Activated CD8-positive, alpha-beta memory T cell treated with anti-CD3 and anti-CD28 coated beads, Interleukin-2, amount 50 U/mL, for 24 hours (primary cell): Measurements from ENCODE around the gene PLCB3.

Source experiments
- DNase-seq: peaks from one replicate; pipeline ENCODE4 v3.0.0-alpha.2; 2020; ENCODE audit errors: extremely low read depth

The PLCB3 gene

GRCh38 chr11:64285885-64286800, 34.8 kb downstream of the PLCB3 start:
- no peak for DNase-seq

GRCh38 chr11:64286801-64287159, 35.5 kb downstream of the PLCB3 start:
- no peak for DNase-seq

GRCh38 chr11:64287676-64288352, 36.5 kb downstream of the PLCB3 start:
- DNase-seq, result no peak

- DNase-seq, result no peak
Measured at GRCh38 chr11:64288353-64288750, 37.0 kb downstream of the PLCB3 start.

- DNase-seq, result no peak
Measured at GRCh38 chr11:64289002-64289564, 37.8 kb downstream of the PLCB3 start.

- DNase-seq, result no peak
Measured at GRCh38 chr11:64290352-64291261, 39.3 kb downstream of the PLCB3 start.

GRCh38 chr11:64291262-64291751, 40.0 kb downstream of the PLCB3 start, which contains the start of gene KCNK4:
KCNK4 (plus strand) TSS chr11:64291302; CDS start chr11:64293019, 1,717 bp downstream.
- DNase-seq, result no peak

GRCh38 chr11:64291752-64292459, 40.6 kb downstream of the PLCB3 start:
- DNase-seq, result no peak

GRCh38 chr11:64292460-64293254, 41.3 kb downstream of the PLCB3 start:
- DNase-seq, result no peak

GRCh38 chr11:64294774-64295173, 43.4 kb downstream of the PLCB3 start:
- DNase-seq, result no peak

GRCh38 chr11:64295760-64296159, 44.4 kb downstream of the PLCB3 start:
- no peak for DNase-seq

- no peak for DNase-seq
Measured at GRCh38 chr11:64296236-64296635, 44.9 kb downstream of the PLCB3 start.

GRCh38 chr11:64296830-64297698, 45.7 kb downstream of the PLCB3 start:
- no peak for DNase-seq

- DNase-seq, result no peak
Measured at GRCh38 chr11:64297699-64298358, 46.5 kb downstream of the PLCB3 start.

- DNase-seq, result no peak
Measured at GRCh38 chr11:64298966-64299846, 47.9 kb downstream of the PLCB3 start.

GRCh38 chr11:64299847-64300648, 48.7 kb downstream of the PLCB3 start, which contains the start of gene CATSPERZ:
CATSPERZ (plus strand) TSS chr11:64300358; CDS start chr11:64300411, 53 bp downstream.
- DNase-seq, result no peak
